Omental fat pad (tissue), 4 donors: ENCODE measurements around the gene MRGPRX2. TPM values are rescaled to one million over a fixed set of nuclear protein-coding genes. Genes with fewer than 3 reads are reported as not detected.

Experiments used
- ATAC-seq: fragments of 150-250 bp; one replicate; pipeline ENCODE4 v1.9.1; 2016; ENCODE audit warnings: mild to moderate bottlenecking, moderate library complexity; ENCODE audit not compliant: low FRiP score
- DNase-seq: peaks from one replicate; pipeline ENCODE4 v3.0.0-alpha.2; 2019; ENCODE audit warnings: low spot score
- CTCF ChIP-seq, 3 donors: fragments of 450-650 bp; IDR thresholded peaks; one replicate each; pipeline ENCODE4 v1.5.1; 2016 to 2017; ENCODE audit warnings: antibody characterized with exemption in 3 of 3, mild to moderate bottlenecking in 3 of 3, moderate library complexity in 2 of 3
- total RNA-seq, 4 donors: library from RNA; depleted of rRNA; stranded (reverse); fragments of >200 nt; gene quantifications; one replicate each; pipeline ENCODE4 v1.1.0, GENCODE V29; 2016

Gene MRGPRX2
- total RNA-seq, 4 donors from 2014 or later = 0.31 TPM; not detected in 3

DNA sequence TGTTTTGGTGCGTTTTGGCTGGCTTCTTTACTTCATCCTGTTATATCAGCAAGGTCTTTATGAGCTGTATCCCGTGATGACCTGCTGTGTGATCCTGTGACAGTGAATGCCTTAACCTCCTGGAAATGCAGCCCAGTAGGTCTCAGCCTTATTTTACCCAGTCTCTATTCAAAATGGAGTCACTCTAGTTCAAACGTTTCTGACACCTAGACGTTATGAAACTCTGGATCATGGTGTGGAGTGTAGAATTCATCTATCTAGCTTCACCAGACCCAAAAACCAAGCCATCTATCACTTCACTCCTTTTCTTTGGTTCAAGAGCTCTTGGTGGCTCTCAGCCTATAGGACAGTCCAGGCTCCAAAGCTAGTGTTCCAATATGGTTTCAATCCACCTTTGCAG lies 28.3 kb upstream of the MRGPRX2 start:
- no peak for ATAC-seq
- TF ChIP-seq CTCF (IDR thresholded peaks at IDR 0.05) = no peak
- no peak for DNase-seq

DNA sequence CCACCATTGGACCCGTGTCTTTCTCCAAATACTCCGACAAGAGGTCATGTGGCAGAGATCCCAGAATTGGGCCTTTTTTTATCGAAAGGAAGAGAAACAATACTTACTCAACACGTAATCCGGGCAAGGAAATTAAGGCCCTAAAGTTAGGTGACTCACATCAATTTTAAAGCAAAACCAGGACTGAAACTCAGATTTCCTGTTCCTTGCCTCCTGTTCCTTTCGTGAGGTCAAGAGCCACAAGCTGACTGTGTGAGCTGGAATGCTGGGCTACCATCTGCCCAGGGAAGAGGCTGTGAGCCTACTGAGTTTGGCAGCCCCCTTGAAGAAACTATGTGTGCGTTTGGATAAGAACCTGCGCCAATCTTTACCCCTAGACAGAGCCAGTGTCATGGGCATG lies 27.1 kb upstream of the MRGPRX2 start:
- DNase-seq (no peak), ATAC-seq (no peak)
- TF ChIP-seq CTCF (IDR thresholded peaks at IDR 0.05) = no peak

DNA sequence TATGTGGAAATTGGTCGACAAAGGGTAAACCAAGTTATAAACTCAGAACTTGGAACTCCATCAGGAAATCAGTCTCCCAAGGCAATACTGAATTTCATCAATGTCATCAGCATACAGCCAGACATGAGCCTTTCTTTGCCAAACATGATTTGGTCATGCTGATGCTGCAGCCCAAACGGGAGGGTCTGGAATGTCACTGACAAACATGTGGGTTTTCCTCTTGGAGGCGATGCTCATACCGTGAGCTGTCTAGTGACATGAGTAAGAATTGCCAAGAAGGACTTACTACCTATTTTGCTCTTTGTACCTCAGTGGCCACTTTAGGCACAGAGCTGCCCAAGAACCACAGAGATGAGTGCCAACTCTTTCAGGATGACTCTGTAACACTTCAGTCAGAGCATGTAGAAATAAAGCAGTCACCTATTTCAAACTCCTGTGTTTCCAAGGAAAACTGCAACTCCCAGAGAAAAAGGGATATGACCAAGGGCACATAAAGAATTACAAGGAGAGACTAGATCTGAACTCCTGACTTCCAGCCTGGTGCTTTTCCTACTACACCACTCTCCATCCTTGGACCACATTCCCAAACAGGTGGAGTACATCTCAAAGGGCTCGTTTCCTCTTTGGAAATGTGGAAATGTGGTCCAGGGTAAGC lies 24.3 kb upstream of the MRGPRX2 start:
- ATAC-seq (no peak), DNase-seq (no peak)
- TF ChIP-seq CTCF (IDR thresholded peaks at IDR 0.05) = no peak

DNA sequence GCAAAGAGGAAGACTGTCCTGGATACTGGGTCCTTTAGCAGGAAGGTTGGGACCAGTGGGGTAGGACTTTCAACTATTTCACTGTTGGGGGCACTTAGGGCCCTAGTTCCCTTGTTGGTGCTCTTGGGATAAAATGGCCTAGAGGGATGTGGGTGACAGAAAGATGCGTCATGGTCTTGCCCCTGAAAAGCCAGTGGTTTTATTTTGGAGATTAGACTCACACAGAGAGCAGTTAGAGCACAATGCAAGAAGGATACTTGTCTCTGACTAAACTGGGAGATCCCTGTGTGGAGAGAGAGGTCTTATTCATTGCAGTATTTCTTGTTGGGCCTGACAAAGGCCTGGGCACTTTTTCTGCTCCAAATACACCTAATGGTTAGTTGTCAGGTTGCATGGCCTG lies 22.6 kb upstream of the MRGPRX2 start:
- ATAC-seq (no peak), DNase-seq (no peak)
- no peak for TF ChIP-seq CTCF (IDR thresholded peaks at IDR 0.05)

DNA sequence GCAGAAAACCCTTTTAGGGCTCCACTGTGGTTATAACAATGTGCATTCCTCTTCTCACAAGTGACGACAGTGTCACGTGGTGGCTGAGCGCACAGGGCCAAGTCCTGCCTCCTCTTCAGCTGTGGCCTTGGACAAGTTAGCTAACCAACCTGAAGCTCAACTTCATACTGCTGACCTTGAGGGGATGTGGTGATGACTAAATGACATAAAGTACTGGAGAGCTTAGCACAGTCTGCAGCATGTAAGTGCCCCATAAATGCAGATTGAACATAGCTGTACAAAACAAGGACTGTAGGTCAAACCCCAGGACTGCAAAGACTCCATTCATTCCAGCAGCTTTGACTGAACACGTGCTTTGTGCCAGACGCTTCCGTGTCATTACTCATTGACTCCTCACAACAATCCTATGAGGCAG lies 20.1 kb upstream of the MRGPRX2 start:
- ATAC-seq = no peak
- no peak for TF ChIP-seq CTCF (IDR thresholded peaks at IDR 0.05)
- no peak for DNase-seq

- ATAC-seq (peak; percentile 91), DNase-seq (no peak)
- no peak for TF ChIP-seq CTCF (IDR thresholded peaks at IDR 0.05)
These were observed 19.3 kb upstream of the MRGPRX2 start for GRCh38 chr11:19079643-19080440.

- TF ChIP-seq CTCF (IDR thresholded peaks at IDR 0.05) = no peak
- ATAC-seq = no peak
- DNase-seq = no peak
These were observed 17.4 kb upstream of the MRGPRX2 start for GRCh38 chr11:19077965-19078364.
